MM.1S (cell line): ENCODE measurements around the gene CIT.

Experiments
- DNase-seq: peaks from one replicate; pipeline ENCODE4 v3.0.0-alpha.2; 2015
- H2AFZ ChIP-seq: fragments of 300-600 bp; sonication (generic); 2 replicates; pipeline ENCODE4 v1.6.0; 2016; ENCODE audit warnings: antibody characterized with exemption, low read length
- H3F3A ChIP-seq: fragments of 300-600 bp; sonication (generic); 2 replicates; pipeline ENCODE4 v1.6.1; 2016; ENCODE audit warnings: mild to moderate bottlenecking, antibody characterized with exemption, low read length, moderate library complexity, mixed read lengths; ENCODE audit not compliant: insufficient read depth
- H3K27ac ChIP-seq: fragments of 300-600 bp; sonication (generic); 2 replicates; pipeline ENCODE4 v1.5.1; 2016; ENCODE audit warnings: mild to moderate bottlenecking, low read length
- H3K27me3 ChIP-seq: fragments of 300-600 bp; sonication (generic); replicated peaks from 2 replicates; pipeline ENCODE4 v1.6.0; 2016; ENCODE audit warnings: low read length; ENCODE audit not compliant: insufficient read depth
- H3K36me3 ChIP-seq: fragments of 300-600 bp; sonication (generic); replicated peaks from 2 replicates; pipeline ENCODE4 v1.6.1; 2016; ENCODE audit warnings: mild to moderate bottlenecking, low read length, mixed read lengths; ENCODE audit not compliant: insufficient read depth
- H3K4me1 ChIP-seq: fragments of 300-600 bp; sonication (generic); 2 replicates; pipeline ENCODE4 v1.6.1; 2016; ENCODE audit warnings: low read length, mixed read lengths
- H3K4me2 ChIP-seq: fragments of 300-600 bp; sonication (generic); 2 replicates; pipeline ENCODE4 v1.6.0; 2016; ENCODE audit warnings: low read depth, low read length
- H3K4me3 ChIP-seq: fragments of 300-600 bp; sonication (generic); 2 replicates; pipeline ENCODE4 v1.5.1; 2016; ENCODE audit warnings: low read length, mixed read lengths
- H3K79me2 ChIP-seq: fragments of 300-600 bp; sonication (generic); 2 replicates; pipeline ENCODE4 v1.6.1; 2016; ENCODE audit warnings: mixed run types, low read length, mixed read lengths
- H3K9ac ChIP-seq: fragments of 300-600 bp; sonication (generic); 2 replicates; pipeline ENCODE4 v1.6.1; 2016; ENCODE audit warnings: low read length, mixed read lengths
- H3K9me2 ChIP-seq: fragments of 300-600 bp; sonication (generic); replicated peaks from 2 replicates; pipeline ENCODE4 v1.6.1; 2016; ENCODE audit warnings: mild to moderate bottlenecking, low read length, mixed read lengths; ENCODE audit not compliant: insufficient read depth
- H3K9me3 ChIP-seq: fragments of 300-600 bp; sonication (generic); replicated peaks from 2 replicates; pipeline ENCODE4 v1.6.1; 2016; ENCODE audit warnings: mild to moderate bottlenecking, low read length, mixed read lengths; ENCODE audit not compliant: insufficient read depth
- H4K20me1 ChIP-seq: fragments of 300-600 bp; sonication (generic); 2 replicates; pipeline ENCODE4 v1.6.1; 2016; ENCODE audit warnings: mild to moderate bottlenecking, low read length, moderate library complexity, mixed read lengths; ENCODE audit not compliant: insufficient read depth
- CTCF ChIP-seq: fragments of 300-600 bp; sonication (generic); IDR thresholded peaks from 2 replicates; pipeline ENCODE4 v1.5.1; 2016; ENCODE audit warnings: antibody characterized with exemption, low read length, mixed read lengths
- EZH2 ChIP-seq: fragments of 300-600 bp; sonication (generic); optimal IDR thresholded peaks from 2 replicates; pipeline ENCODE3; 2017; ENCODE audit warnings: low read depth, mild to moderate bottlenecking, antibody characterized with exemption, low read length, mixed read lengths
- EZH2phosphoT487 ChIP-seq: fragments of 300-600 bp; sonication (generic); IDR thresholded peaks from 2 replicates; pipeline ENCODE4 v1.6.1; 2018; ENCODE audit warnings: antibody characterized with exemption, low read length

CIT gene

GRCh38 chr12:119729871-119730270 lies 147.2 kb downstream of the CIT start:
- H4K20me1 ChIP-seq = no peaks in the 10 kb centered on the region
- H3K27me3 ChIP-seq = no peaks in the 10 kb centered on the region
- H3F3A ChIP-seq = no peaks in the 10 kb centered on the region
- no peak for TF ChIP-seq EZH2phosphoT487
- TF ChIP-seq EZH2 = no peak
- no peak for TF ChIP-seq CTCF
- no peaks in the 10 kb centered on the region for H3K4me1 ChIP-seq
- no peaks in the 10 kb centered on the region for H3K36me3 ChIP-seq
- H3K9me2 ChIP-seq = no peaks in the 10 kb centered on the region
- no peak overlapping the region for H3K4me3 ChIP-seq
- H3K27ac ChIP-seq = no peak overlapping the region
- no peak overlapping the region for H2AFZ ChIP-seq
- no peaks in the 10 kb centered on the region for H3K9me3 ChIP-seq
- DNase-seq = no peak
- H3K79me2 ChIP-seq = no peaks in the 10 kb centered on the region
- no peak overlapping the region for H3K4me2 ChIP-seq
- no peak overlapping the region for H3K9ac ChIP-seq

- H3K4me2 ChIP-seq = no peak overlapping the region
- H3K9me2 ChIP-seq = no peaks in the 10 kb centered on the region
- no peak for TF ChIP-seq EZH2phosphoT487
- no peak for TF ChIP-seq CTCF
- TF ChIP-seq EZH2 = no peak
Observed at GRCh38 chr12:119728444-119728745, 148.7 kb downstream of the CIT start.

GRCh38 chr12:119727600-119728443 lies 149.3 kb downstream of the CIT start:
- no peak overlapping the region for H3K27ac ChIP-seq

More at GRCh38 chr12:119728444-119728745, 148.7 kb downstream of the CIT start:
- H3F3A ChIP-seq = no peaks in the 10 kb centered on the region
- H3K4me3 ChIP-seq = no peak overlapping the region
- DNase-seq = no peak
- H3K27ac ChIP-seq = no peak overlapping the region
- no peaks in the 10 kb centered on the region for H3K27me3 ChIP-seq
- H3K9ac ChIP-seq = no peak overlapping the region
- H3K79me2 ChIP-seq = no peaks in the 10 kb centered on the region
- no peaks in the 10 kb centered on the region for H3K36me3 ChIP-seq
- H4K20me1 ChIP-seq = no peaks in the 10 kb centered on the region
- H3K4me1 ChIP-seq = no peaks in the 10 kb centered on the region
- no peak overlapping the region for H2AFZ ChIP-seq
- no peaks in the 10 kb centered on the region for H3K9me3 ChIP-seq

More at GRCh38 chr12:119727600-119728443, 149.3 kb downstream of the CIT start:
- Histone ChIP-seq H3K9me3 (no peaks in the 10 kb centered on the region), H3K36me3 (no peaks in the 10 kb centered on the region), H2AFZ (no peak overlapping the region), H3K79me2 (no peaks in the 10 kb centered on the region), H3K4me2 (no peak overlapping the region), H3K27me3 (no peaks in the 10 kb centered on the region), H3K4me1 (no peaks in the 10 kb centered on the region), H3K4me3 (no peak overlapping the region), H3K9me2 (no peaks in the 10 kb centered on the region), H4K20me1 (no peaks in the 10 kb centered on the region), H3F3A (no peaks in the 10 kb centered on the region), H3K9ac (no peak overlapping the region)
- TF ChIP-seq EZH2 (no peak), CTCF (no peak), EZH2phosphoT487 (no peak)
- DNase-seq = no peak
